ENCODE measurements around the gene TMEM213.
"Not testable (repeated sequence)": the region's sequence is repeated elsewhere in the genome, so short reads cannot be mapped to it uniquely, and the experiment has no call there.

Gene TMEM213

GRCh38 chr7:138797715-138798320 lies at the start of gene TMEM213, which contains the start of gene ATP6V0A4:
Gene TMEM213 (plus strand): TSS chr7:138797994. CDS start chr7:138798105, 111 bp downstream.
Gene ATP6V0A4 (minus strand): TSS chr7:138798196. CDS start chr7:138771247, 26,949 bp downstream.
- DNase-seq = peak in 1 of 2 donors; percentile 6

- DNase-seq = no peak
Measured at GRCh38 chr7:138748666-138749065, 49.1 kb upstream of the TMEM213 start.

GRCh38 chr7:138749960-138750359 lies 47.8 kb upstream of the TMEM213 start:
- DNase-seq = no peak

- no peak for DNase-seq
Measured at GRCh38 chr7:138750473-138750872, 47.3 kb upstream of the TMEM213 start.

GRCh38 chr7:138750901-138751464 lies 46.8 kb upstream of the TMEM213 start:
- DNase-seq = no peak

- peak; percentile 93 to 94 for DNase-seq
Measured at GRCh38 chr7:138752518-138753149, 45.2 kb upstream of the TMEM213 start.

GRCh38 chr7:138753150-138753518 lies 44.7 kb upstream of the TMEM213 start:
- DNase-seq = no peak

GRCh38 chr7:138753610-138754009 lies 44.2 kb upstream of the TMEM213 start:
- peak in 1 of 2 donors; percentile 42 for DNase-seq

GRCh38 chr7:138755331-138755747 lies 42.5 kb upstream of the TMEM213 start:
- no peak for DNase-seq

GRCh38 chr7:138755842-138756590 lies 41.8 kb upstream of the TMEM213 start:
- DNase-seq = no peak

- DNase-seq = no peak
Measured at GRCh38 chr7:138756591-138757242, 41.1 kb upstream of the TMEM213 start.

- DNase-seq = no peak
Measured at GRCh38 chr7:138768241-138768640, 29.6 kb upstream of the TMEM213 start.

- no peak for DNase-seq
Measured at GRCh38 chr7:138770904-138771303, 26.9 kb upstream of the TMEM213 start.

GRCh38 chr7:138773176-138773575 lies 24.6 kb upstream of the TMEM213 start:
- no peak for DNase-seq

GRCh38 chr7:138773817-138774216 lies 24.0 kb upstream of the TMEM213 start:
- DNase-seq = no peak

- no peak for DNase-seq
Measured at GRCh38 chr7:138776166-138776833, 21.5 kb upstream of the TMEM213 start.

GRCh38 chr7:138781004-138781403 lies 16.8 kb upstream of the TMEM213 start:
- no peak for DNase-seq

GRCh38 chr7:138784692-138785091 lies 13.1 kb upstream of the TMEM213 start:
- no peak for DNase-seq

- DNase-seq = no peak
Measured at GRCh38 chr7:138785587-138786437, 12.0 kb upstream of the TMEM213 start.

GRCh38 chr7:138796038-138796615 lies 1.7 kb upstream of the TMEM213 start:
- DNase-seq = no peak

- DNase-seq = not testable (repeated sequence)
Measured at GRCh38 chr7:138797046-138797445, 748 bp upstream of the TMEM213 start.

All from CD4-positive, alpha-beta T cell treated with Interferon alpha-2 for 1 hour (primary cell).